GF-D8 (cell line): ENCODE results near the gene GATA5.

ENCODE experiments used
- DNase-seq: peaks from one replicate; lab custom pipeline; 2025; lab: John Stamatoyannopoulos, UW

The GATA5 gene

GRCh38 chr20:62487118-62487517, 11.3 kb upstream of the GATA5 start:
- DNase-seq = no peak

DNA sequence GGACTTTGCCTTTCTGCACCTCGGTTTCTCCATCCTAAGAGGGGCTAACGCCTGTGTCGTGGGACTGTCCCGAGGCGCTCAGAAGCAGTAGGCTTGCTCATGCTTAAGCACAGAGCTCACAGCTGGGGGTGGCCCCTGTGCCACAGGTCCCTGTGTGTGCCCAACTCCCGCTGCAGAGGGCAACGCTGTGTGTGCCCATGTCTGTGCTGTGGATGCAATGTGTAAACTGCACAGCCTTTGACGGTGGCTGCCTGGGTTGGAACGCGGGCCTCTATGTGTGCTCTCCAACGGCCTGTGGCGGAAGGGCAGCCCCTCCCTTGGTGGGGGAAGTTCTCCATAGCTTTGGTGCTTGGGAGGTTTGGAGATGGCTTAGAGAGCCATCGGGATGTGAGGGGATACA, 10.7 kb upstream of the GATA5 start:
- DNase-seq = no peak

- DNase-seq = no peak
Observed at GRCh38 chr20:62485701-62486089, 9.9 kb upstream of the GATA5 start.

GRCh38 chr20:62485062-62485700, 9.4 kb upstream of the GATA5 start:
- no peak for DNase-seq

- no peak for DNase-seq
Observed at GRCh38 chr20:62484478-62484877, 8.7 kb upstream of the GATA5 start.

DNA sequence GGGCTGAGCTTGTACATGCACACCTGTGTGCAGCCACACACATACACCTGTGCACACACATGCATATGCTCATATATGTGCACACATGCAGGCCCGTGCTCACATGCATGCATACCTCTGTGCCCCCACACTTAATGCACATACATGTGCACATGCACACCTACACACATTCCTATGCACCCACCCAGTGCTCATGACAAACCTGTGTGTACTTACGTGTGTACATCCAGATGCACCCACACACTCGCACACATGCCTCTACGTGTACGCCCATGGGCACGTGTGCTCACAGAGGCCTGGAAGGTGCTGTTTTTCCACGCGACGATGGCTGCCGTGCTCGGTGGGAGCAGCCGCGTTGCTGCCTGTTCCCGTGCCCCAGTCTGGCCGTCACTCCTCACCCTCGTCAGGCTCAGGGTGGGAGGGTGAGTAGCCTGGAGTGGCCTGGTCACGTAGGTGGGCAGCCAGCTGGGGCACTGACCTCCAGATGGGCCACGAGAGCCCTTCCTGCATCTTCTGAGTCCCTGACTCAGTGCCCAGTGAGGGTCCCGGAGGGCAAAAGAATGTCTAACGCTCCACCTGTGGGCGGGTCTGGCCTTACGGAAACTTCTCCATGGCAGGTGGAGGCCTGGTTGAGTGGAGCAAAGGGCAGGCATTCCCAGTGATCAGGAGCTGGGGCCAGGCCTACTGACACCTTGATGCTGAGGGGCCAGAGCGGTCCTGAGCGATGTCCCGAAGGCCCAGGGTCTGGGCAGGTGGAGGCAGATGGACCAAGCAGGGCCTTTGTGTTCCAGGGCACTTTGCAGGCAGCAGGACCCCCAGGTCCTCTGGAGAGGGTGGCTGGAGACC, 8.0 kb upstream of the GATA5 start:
- no peak for DNase-seq

DNA sequence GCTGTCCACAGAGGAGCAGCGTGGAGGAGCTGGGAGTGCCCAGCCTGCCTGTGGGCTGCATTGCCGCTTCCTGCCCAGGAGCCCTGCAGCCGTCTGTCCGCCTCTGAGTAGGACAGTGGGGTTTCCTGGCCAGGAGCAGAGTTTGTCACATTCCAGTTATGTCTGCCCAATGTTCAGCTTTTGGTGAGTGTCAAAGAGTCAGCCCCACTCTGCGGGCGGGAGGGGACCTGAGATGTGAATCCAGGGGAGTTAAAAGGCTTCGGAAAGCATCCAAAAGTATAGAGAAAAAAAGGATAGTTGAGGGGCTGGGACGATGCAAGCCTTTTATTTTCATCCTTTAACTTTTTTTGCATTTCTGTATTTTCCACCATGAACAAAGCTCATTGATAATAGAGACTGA, 7.2 kb upstream of the GATA5 start:
- DNase-seq = no peak

DNA sequence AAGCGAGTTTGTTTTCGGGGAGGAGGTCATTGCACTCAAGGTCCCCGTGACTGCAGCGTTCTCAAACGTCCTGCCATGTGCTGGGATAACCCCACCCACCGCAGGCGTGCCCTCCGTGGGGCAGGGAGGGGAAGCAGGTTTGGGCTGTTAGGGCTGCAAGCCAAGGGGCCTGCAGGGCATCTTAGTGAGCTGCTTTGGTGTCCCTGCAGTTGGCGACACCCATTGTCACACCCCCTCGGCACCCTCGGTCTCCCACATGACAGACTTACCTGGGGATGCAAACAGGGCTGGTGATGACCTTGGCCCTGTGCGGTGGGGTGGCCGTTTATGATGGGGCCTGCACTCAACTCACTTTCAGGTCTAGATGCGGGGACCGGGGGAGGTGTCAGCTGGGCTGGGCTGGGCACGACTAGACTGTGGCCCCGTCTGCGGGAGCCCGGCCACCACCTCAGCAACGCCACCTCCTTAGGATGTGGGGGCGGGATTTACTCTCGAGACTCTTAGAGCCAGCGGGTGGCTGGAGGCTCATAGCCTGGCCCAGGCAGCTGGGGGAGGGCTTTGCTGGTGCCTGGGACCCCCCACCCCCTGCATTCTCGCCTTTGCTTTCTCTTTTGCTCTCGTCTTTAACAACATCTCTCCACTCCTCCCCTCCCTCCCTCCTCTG, 6.5 kb upstream of the GATA5 start:
- no peak for DNase-seq

- no peak for DNase-seq
Observed at GRCh38 chr20:62481425-62482145, 5.8 kb upstream of the GATA5 start.

- no peak for DNase-seq
Observed at GRCh38 chr20:62480318-62480717, 4.5 kb upstream of the GATA5 start.

DNA sequence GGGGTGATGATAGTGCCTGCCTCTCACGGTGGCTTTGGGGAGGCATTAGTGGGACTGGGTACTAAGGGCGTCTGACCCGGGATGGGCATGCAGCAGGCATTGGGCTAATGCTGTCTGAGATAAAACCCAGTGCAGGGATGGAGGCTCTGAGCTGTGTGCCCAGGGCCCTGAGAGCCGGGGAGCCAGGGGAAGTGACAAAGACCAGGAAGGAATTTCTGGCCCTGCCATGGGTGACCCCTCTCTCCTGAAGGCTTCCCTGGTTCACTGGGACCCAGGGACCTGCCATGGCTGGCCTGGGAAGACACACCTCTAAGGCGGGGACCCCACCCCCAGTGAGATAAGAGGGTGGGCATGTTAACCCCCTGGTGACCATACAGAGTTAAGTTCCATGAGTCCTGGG, 3.9 kb upstream of the GATA5 start:
- DNase-seq = no peak

- DNase-seq = no peak
Observed at GRCh38 chr20:62479156-62479555, 3.4 kb upstream of the GATA5 start.

DNA sequence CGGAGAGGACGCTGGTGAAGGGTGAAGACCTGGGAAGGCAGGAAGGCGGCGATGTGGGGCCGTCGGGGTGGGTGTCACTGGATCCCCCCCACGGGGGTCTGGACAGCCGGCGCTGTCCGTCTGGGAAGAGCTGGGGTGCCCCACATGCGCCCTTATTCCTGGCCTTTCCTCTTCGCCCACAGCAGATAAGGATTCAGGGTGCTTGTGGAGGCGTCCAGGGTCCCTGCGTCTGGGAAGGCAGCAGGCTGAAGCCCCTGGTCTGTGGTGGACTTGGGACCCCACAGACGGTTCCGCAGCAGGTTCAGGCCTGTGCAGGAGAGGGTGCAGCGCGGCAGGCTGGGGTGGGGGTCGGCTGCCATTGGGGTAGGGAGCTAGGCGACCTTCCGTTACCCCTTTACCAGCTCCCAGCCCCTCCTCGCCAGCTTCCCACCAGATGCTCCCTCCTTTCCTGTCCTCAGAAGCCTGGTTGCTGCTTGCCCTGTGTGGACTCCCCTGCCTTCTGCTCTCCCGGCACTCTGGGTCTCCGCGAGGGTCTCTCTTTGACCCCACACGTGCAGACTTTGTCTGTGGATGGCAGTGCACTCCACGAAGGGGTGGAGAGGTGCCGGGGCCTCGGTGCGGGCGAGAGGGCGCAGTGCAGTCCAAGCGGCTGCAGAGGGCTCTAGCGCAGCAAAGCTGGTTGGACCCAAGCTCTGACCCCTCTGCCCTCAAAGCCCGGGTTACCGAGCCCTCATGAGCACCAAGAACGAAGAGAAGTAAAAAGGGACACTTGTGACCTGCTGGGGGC, 2.1 kb upstream of the GATA5 start:
- DNase-seq = no peak

DNA sequence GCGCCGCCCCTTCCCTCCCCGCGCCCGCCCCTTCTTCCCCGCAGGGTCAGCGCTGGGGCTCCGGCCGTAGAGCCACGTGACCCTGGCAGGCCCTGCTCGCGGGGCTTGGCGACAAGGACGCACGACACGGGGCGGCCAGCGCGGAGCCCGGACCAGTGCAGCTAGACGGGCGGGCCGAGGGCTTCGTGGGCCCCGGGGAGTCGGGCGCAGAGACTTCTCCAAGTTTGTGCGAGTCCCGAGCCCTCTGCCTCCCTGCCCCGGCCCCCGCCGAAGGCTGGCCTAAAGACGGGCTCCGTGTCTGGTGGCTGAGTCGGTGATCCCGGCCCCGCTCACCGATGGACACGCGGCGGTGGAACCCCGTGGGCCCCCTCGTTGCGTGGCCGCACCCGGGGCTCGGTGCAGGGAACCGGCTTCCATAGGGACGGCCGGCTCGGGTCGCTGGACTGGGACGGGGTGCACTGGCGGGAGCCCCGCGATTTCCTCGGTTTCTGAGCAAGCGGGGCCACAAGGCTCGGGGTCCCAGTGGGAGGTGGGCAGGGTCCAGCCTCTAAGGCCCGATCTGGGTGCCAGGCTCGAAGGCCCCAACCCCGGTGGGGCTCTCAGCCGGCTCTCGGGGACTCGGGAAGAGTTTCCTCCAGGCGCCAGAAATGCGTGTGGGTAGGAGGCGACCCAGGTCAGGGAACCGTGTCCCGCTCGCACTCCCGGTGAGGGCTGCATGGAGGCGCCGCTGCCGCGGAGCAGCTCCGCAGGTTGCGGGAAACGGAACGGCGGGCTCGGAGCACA, 452 bp upstream of the GATA5 start:
- no peak for DNase-seq

DNA sequence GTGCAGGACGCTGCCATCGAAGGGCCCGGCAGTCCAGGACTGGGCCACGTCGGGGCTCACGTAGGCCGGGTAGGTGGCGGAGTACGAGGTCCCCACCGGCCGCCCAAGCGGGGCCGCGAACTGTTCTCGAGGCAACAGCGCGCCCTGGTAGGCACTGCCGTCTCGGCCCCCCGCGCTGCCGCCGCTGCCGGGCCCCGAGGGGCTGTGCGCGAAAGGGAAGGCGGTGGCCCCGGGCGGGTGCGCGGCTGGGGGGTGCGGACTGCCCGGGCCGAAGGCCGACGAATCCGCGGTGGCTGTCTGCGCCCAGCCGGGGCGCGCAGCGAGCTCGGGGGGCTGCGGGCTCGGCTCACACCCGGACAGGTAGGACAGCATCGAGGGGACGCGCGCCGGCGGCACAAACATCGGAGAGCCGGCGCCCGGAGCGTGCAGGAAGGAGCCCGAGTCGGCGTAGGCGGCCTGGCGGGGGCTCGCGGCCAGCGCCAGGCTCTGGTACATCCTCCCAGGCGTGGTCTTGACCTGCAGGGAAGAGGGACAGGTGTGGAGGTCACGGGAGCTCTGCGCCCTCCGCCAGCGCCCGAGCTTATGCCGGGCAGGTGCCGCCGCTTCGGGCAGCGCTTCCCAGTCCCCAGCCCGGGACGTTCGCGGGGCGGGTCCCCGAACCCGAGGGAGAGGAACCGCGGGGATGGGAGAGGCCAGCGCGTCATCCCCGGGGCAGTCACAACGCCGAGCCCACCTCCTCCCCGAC, 596 bp downstream of the GATA5 start:
- DNase-seq = no peak

- DNase-seq = no peak
Observed at GRCh38 chr20:62474604-62475026, 1.2 kb downstream of the GATA5 start.

DNA sequence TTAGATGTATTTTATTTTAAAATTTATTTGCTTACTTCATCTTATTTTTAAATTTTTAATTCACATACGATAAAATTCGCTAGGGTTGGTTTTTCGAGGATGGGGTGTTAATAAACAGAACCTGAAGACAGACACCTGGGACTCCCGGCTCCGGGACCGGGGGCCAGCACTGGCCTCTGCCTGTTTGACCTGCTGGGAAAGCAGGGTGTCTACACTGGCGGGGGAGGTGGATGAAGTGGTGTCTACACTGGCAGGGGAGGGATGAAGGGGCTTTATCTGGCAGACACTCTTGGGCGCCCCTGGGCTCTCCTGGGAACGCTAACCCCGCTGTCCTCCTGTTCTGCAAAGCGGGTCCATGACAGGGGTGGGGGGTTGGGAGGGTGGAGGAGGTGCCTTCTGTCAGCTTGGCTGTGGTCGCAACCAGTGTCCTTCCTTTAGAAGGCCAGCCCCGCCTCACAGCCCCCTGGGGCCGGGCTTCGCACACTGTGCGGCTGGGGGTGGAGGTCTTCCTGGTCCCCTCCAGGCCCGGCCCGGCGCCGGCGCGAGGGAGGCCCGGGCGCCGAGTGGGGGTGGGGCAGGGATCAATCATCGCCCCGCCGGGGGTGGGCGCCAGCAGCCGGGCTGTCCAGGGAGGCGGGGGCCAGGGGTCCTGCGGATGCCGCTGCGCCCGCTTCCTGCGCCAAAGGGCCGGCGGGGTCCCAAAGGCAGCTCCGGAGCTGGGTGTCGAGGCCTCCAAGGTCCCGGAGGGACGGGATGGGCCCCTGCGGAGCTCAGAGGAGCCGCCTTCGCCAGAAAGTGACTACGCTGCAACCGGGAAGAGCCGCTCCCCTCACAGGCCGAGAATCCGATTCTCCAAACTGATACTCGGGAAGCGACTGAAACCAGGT, 1.8 kb downstream of the GATA5 start:
- DNase-seq = no peak

DNA sequence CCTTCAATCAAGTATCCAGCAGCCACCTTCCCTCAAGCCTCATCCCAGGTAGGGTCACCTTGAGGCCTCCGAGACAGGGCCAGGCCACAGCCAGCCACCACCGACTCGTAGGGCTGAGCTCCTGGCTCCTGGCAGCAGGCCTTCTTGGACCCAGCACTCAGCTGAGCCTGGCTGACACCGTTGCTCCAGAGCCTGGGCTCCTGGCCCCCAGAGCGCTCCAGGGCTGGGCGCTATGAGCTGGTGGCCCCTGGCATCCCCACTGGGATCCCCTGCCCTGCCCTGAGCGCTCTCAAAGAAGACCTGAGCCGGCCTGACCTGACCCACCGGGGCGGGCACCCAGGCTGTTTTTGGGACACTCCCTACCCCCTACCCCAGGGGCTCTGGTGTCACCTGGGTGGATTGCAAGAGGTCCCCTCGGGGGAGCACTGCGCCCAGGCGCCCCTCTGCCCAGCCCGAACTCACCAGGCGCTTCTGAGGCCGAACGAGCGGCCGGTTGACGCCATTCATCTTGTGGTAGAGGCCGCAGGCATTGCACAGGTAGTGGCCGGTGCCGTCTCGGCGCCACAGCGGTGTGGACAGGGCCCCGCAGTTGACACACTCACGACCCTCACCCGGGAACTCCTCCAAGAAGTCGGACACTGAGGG, 2.7 kb downstream of the GATA5 start:
- DNase-seq = no peak
